ENCODE measurements around the gene CDK19. TPM values are rescaled to one million over a fixed set of nuclear protein-coding genes. Genes with fewer than 3 reads are reported as not detected.
A peak's percentile ranks its signal among the peaks of the same experiment; 100 is the strongest.

CDK19 gene
- total and polyA plus RNA-seq, 10 of the 15 experiments (the other 5 are each of a cell fraction or from before 2014, with no cell fraction given) = 4.6 to 21.4 (median 12.4) TPM

DNA sequence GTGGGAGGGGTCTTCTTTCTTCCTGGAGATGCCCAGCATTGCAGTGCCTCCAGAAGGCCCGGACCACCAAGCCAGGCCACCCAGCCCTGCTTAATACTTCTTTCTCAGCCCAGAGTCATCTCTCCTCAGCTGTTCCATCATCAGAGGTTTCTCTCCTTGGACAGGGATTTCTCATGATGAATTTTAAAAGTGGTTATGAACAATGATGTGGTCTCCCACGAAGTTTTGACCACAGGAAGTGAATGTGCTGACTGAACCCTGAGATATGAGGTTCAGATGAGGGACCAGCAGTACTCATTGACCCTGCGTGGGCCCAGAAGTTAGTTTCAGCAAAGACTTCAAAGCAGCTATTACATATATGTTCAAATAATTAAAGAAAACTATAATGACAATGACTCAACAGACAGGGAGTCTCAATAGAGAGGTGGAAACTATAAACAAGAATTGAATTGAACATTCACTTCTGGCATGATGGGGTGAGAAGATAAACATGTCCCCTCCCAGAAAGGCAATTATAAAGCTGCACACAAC is 224.4 kb downstream of the CDK19 start (continued):
- TF ChIP-seq YY1 (IDR thresholded peaks at IDR 0.05; ENCODE audit: low read depth, low read length) = no peak
- TF ChIP-seq EP300 (IDR thresholded peaks at IDR 0.05; ENCODE audit: borderline replicate concordance in 1 of 2, control insufficient read depth in 1 of 2, low read depth in 2 of 2, low read length in 2 of 2) = peak; percentile 37 to 40; a peak in 2 of 4 replicates
- TF ChIP-seq, protein P1, sequence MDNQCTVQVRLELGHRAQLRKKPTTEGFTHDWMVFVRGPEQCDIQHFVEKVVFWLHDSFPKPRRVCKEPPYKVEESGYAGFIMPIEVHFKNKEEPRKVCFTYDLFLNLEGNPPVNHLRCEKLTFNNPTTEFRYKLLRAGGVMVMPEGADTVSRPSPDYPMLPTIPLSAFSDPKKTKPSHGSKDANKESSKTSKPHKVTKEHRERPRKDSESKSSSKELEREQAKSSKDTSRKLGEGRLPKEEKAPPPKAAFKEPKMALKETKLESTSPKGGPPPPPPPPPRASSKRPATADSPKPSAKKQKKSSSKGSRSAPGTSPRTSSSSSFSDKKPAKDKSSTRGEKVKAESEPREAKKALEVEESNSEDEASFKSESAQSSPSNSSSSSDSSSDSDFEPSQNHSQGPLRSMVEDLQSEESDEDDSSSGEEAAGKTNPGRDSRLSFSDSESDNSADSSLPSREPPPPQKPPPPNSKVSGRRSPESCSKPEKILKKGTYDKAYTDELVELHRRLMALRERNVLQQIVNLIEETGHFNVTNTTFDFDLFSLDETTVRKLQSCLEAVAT (IDR thresholded peaks at IDR 0.05) = no peak
- peak; percentile 72 for TF ChIP-seq NFIC (IDR thresholded peaks at IDR 0.05; ENCODE audit: low read depth, low read length)
- TF ChIP-seq JUNB (IDR thresholded peaks at IDR 0.05) = peak; percentile 36; the same call in 1 of the 2 replicates
- 0 out of 2 replicates have a peak, but pooled peaks have one; percentile 25 for TF ChIP-seq GABPA (IDR thresholded peaks at IDR 0.05; ENCODE audit: low read depth)
- peak; percentile 26; the same call in 1 of the 2 replicates for TF ChIP-seq CREM (IDR thresholded peaks at IDR 0.05; ENCODE audit: low read depth)
- no peak for TF ChIP-seq SREBF2 (IDR thresholded peaks at IDR 0.05; ENCODE audit: low read length)
- no peak for TF ChIP-seq MYC (IDR thresholded peaks at IDR 0.05; ENCODE audit: insufficient read depth, insufficient read length, insufficient replicate concordance, low read length, severe bottlenecking)
- no peak for TF ChIP-seq POLR2AphosphoS5 (IDR thresholded peaks at IDR 0.05; ENCODE audit: low read length)
- TF ChIP-seq SPI1 (IDR thresholded peaks at IDR 0.05; ENCODE audit: borderline replicate concordance, insufficient read depth, low read depth, low read length) = no peak
- no peak for TF ChIP-seq NBN (IDR thresholded peaks at IDR 0.05)
- TF ChIP-seq NR2F1 (conservative IDR thresholded peaks at IDR 0.05) = peak; percentile 61
- TF ChIP-seq KAT2A (conservative IDR thresholded peaks at IDR 0.05; ENCODE audit: control insufficient read depth, low read depth, low read length) = no peak
- no peak for TF ChIP-seq TBL1XR1 (IDR thresholded peaks at IDR 0.05; ENCODE audit: low read depth, low read length)

All from GM12878 (cell line).